ENCODE results near the gene SPTY2D1.
A peak's percentile ranks its signal among the peaks of the same experiment; 100 is the strongest.
"Not testable (repeated sequence)": the region's sequence is repeated elsewhere in the genome, so short reads cannot be mapped to it uniquely, and the experiment has no call there.

Gene SPTY2D1

DNA sequence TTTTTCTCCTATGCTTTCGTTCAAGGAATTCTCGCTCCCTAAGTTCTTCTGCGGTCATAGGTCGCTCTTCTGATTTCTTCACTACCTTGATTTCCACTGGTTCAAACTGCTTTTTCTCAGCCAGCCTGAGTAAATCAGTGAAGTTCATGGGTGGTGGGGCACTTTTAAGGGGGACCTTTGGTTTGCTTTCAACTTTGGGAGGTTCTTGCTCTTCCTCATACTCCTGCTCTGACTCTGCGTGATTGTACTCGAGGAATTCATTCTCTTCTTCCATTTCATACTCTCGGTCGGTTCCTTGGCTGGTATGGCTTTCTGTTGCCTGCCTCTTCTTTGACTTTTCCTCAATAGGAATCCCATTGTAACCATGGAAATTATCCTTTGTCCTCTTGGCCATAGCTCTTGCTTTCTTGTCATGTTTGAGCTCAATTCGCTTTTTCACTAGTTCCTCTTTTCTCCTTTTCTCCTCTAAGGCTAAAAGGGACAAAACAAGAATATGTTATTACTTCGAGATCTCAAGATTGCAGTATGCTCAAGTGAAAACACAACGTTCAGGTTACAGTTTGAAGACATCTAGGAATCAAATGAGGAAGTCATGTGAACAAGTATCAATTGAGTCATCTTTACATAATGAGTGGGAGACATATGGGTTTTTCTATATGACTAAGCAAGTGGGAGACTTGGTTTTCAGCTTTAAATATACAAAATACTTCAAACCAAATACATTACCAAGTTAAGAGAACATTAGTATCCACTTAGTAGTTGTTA, 18.3 kb downstream of the SPTY2D1 start:
- no peak for DNase-seq

DNA sequence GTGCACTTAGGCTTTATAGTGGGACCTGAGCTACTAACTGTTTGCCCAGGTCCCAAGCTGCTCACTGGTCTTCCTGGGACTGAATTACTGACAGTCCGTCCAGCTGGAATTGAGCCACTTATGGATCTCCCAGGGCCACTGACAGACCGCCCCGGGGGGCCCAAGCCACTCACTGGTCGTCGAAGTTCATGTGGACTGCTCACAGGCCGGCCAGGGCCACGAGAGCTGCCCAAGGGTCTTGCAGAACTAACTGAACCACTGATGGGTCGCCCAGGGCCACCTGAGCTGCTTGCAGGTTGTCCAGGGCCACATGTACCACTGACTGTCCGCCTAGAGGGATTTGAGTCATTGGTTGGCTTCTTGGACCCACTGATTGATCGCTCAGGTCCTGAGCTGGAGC, 19.5 kb downstream of the SPTY2D1 start:
- DNase-seq, result no peak

DNA sequence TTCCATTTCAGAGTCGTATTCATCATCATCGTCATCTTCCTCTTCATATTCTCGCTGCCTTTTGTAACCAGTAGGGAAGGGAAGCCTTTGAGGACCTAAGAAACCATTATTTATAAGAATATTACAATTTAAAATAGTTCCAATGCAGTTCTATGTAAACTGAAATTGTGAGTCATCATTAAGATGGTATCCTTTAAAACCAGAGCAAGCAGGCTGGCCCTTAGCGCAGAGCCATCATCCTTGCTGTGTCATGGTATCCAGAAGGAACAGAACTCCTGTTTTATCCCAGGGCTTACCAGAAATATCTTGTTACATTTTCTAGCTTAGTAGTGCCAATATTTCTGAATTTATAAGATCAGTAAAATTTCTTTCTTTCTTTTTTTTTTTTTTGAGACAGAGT, 21.7 kb downstream of the SPTY2D1 start:
- no peak for DNase-seq

- DNase-seq, result no peak
Observed at GRCh38 chr11:18611196-18611595, 22.9 kb downstream of the SPTY2D1 start.

DNA sequence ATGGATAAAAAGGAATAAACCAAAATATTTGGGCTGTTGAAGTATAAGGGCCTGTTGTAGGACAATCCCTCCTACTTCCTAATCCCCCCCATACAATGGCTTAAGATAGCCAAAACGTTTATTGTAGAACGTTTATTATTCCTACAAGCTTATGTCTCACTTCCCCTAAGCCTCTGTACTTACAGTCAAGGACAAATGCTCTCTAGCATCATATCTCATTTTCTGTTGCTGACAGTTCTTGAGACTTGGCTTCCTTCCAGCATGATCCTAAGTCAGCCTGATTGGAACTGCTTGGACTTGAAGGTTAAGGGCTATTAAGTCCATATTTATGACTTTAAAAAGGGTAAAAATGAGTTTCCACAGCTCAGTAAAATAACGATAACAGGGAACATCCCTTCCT, 25.8 kb downstream of the SPTY2D1 start:
- no peak for DNase-seq

DNA sequence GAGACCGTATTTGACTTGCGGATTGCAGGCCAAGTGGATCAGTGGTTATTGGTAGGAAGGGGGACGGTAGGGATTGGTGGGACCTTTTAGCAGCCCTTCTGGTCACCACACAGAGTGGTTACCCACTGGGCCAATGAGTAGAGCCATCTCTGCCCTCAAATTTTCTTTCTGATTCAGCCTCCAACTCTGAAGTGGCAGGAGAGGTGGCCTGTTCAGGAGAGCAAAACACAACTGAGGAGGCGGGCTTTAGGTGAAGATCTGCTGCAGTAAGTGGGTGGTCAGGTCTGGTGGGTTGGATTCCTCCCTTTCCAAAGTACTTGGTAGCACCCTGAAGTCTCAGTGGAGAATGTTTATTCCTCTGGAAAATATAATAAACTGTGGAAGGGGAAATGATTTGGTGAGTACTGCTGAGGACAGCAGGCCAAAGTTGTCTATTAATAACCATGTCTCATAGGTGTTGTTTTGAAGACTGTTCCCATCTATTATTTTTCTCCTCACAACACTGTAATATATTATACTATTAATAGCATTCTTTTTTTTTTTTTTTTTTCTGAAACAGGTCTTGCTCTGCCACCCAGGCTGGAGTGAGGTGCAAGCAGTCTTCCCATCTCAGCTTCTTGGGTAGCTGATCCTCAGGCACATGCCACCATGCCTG, 33.1 kb downstream of the SPTY2D1 start:
- DNase-seq, result no peak

DNA sequence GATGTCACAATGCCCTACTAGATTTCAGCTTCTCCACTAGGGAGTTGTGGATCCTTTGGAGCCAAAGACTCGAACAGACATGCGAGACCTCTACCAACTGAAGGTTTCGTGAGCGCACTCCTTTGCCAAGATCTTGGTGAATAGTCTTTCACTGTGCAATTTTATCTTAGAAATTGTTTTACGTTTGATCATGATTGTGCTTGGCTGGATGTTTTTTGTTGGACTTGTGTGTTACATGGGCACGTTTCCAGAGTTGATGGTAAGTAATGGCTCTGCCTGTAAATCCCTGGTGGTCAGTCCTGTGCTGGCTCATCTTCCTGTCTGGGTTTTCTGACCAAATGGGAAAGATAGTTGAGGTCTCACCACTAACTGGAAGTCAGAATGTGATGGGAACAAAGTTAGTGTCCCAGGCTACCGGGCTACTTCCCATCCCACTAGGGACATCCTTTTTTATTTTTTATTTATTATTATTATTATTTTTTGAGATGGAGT, 34.4 kb downstream of the SPTY2D1 start, which contains the start of gene MISFA:
Gene MISFA (plus strand): TSS at position 51 of the 492 bp plus-strand sequence. CDS start 140 bp downstream, at position 191.
- no peak for DNase-seq

DNA sequence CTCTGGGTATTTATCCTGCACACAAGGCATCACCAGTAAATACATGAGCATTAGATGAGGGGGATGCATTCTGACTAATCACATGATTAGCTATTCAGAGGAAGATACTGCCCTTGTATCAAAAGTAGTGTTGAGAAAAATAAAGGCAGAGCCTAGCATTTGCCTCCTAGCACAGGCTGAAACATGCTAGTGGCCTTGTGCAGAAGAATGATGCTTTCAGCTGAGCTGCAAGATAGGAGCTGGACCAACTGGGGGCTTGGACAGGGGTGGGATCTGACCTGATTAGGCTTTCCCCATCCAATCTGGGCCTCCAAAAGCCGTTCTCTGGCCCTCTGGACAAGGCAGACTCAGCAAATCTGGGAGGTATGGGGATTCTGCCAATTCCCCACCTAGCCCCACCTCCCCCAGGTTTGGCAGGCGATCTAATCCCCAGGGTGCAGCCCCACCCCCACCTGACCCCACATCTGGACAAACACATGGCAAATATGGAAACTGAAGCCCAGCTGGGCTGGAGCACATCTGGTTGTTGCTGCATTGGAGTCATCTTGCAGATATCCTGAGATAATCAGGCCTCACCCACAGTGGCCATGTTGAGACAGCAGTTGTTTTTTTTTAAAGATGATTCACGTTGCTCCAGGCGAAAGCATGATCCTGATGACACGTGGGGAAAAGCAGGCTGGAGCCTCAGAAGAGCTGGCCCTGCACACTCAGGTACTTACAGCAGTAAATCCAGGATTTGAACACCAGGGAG, 39.0 kb downstream of the SPTY2D1 start:
- no peak for DNase-seq

GRCh38 chr11:18594088-18594487, 40.1 kb downstream of the SPTY2D1 start:
- DNase-seq, result not testable (repeated sequence)

DNA sequence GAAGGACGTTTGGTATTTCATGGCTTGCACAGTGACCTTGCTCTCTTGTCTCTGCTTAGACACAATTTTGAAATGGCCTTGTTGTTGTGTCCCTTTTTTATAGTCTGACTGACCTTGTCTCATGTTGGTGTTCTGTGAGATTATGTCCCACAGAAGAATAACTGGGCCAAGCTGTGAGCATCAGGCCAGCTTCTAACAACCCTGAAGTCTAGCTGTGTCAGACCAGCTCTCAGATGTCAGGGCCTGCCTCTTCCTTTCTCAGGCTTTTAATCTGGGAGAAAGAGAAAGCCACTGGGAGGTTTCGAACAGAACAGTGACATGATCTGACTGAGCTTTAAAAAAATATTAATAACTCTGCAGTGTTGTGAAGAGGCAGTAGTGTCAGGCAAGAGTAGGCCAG, 43.6 kb downstream of the SPTY2D1 start:
- no peak for DNase-seq

DNA sequence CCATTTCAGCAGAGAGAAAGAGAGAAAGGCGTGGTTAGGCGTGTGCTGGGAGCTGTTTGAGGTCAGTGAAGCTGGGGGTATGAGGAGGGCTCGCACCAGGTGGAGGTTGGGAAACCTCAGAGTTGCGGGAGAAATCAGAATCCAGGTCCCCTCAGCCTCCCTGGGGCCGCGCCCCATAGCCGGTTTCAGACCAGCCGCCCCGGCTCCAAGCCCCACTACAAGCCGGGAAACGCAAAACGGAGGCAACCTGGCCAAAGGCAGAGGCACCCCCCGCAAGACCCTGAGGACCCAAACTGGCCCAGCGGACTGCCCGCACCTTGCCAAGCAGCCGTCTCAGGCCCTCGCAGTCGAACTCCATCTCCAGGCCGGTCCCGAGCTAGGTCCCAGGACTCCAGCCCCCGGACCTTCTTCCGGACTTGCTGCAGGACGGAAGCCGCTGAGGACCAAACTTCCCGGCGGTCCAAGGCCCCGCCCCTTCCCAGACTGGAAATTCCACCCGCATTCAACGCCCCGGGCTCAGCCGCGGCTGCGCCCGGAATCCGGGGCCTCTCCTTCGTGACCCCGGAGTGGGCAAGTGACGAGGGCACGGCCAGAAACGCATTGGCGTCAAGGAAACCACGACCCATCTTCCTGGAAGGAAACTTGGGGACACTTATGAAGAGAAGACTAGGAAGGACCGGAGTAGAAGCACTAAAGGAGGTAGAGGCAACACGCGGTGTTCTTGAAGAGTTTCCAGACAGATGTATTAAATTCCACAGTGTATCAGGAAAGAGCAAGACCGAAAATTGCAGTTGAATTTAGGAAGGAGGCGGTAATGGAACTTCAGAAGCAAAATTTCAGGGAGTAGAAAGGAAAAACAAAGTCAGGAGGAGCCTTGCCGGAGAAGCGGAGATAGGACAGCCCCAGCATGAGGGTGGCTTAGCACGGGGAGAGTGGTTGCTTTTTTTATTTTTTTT, 45.6 kb downstream of the SPTY2D1 start, which contains the start of gene UEVLD:
Gene UEVLD (minus strand): TSS at position 438 of the 956 bp plus-strand sequence. CDS start 80 bp downstream, at position 358.
- peak; percentile 43 for DNase-seq

DNA sequence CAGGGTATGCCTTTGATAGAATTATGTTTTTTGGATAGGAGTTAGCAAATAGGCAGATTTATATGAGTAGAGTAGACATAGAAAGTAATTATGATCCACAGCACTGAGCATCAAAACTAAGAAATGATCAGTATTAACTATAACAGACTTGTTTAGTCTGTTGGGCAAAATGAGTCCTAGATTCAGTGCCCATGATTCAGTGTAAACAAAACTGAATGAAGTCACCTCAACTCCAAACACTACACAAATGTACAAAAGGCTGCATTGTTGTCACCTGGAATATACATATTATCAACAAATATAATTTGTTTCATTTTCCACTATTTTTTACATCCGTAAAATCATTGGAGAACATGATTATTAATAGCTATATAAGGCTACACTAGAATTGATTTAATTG, 52.3 kb downstream of the SPTY2D1 start:
- DNase-seq, result no peak

DNA sequence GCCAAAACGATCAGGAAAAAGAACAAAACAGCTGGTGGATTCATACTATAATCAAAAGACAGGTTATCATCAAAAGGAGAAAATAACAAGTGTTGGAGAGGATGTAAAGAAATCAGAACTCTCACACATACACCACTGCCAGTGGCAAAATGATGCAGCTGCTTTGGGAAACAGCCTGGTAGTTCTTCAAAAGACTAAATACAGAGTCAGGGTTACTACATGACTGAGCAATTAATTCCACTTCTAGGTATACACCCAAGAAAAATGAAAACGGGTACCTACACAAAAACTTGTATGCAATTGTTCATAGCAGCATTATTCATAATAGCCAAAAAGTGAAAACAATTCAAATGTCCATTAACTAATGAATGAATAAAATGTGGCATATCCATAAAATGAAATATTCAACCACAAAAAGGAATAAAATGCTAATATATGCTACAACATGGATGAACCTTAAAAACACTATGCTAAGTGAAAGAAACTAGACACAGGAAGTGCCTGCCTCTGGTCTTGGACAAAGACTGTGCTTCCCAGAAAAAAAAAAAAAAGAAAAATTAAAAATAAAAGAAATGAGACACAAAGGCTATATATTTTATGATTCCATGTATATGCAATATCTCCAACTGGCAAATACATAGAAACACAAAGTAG, 53.9 kb downstream of the SPTY2D1 start:
- no peak for DNase-seq

- no peak for DNase-seq
Observed at GRCh38 chr11:18578975-18579598, 55.1 kb downstream of the SPTY2D1 start.

DNA sequence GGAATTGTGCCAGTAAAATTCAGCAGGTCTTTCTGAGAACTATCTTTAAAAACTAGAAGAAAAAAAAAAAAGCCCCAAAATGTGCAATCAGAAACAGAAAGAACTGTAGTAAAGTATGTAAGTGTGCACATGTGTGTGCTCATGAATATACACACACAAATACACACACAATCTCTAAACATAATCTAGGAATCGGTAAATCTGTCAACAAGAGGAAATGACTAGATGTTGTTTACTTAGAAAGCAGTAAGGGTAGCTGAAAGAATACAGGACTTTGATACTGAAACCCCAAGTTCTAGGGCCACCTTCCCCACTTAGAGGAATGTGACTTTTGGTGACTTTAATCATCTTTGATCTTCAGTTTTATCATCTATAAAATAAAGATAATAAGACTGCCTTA, 58.8 kb downstream of the SPTY2D1 start:
- no peak for DNase-seq

- DNase-seq, result no peak
Observed at GRCh38 chr11:18567081-18567480, 67.1 kb downstream of the SPTY2D1 start.

DNA sequence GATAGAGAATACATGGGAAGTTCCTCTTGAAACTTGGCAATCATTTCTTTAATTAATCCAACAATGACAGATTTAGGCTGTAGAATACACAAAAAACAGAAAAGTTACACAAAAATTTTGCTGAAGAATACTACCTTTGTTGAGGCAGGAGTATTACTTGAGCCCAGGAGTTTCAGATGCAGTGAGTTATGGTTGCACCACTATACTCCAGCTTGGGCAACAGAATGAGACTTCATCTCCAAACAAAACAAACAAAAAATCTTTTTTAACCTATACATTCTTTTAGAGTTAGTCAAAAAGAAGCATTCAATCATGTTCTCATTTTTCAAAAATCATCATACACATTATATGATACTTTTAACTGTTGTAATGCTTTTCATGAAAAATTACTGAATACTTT, 67.7 kb downstream of the SPTY2D1 start:
- DNase-seq, result no peak

DNA sequence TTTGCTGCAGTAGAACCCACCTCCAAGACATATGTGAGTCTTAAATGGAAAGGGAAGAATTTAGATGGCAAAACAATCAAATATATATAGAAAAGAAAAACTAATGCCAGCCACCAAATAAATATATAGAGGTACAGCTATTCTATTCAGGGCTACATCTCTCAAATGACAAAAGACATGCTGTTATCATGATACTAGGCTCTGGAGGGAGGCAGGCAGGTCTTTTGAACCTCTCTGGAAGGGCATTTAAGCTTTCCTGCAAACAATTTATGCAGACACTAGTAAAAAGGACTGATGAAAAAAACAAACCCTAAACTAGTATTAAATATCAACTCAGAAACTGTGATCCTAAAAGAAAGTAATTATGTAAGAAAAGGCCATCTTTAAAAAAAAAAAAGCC, 70.0 kb downstream of the SPTY2D1 start:
- DNase-seq, result no peak

DNA sequence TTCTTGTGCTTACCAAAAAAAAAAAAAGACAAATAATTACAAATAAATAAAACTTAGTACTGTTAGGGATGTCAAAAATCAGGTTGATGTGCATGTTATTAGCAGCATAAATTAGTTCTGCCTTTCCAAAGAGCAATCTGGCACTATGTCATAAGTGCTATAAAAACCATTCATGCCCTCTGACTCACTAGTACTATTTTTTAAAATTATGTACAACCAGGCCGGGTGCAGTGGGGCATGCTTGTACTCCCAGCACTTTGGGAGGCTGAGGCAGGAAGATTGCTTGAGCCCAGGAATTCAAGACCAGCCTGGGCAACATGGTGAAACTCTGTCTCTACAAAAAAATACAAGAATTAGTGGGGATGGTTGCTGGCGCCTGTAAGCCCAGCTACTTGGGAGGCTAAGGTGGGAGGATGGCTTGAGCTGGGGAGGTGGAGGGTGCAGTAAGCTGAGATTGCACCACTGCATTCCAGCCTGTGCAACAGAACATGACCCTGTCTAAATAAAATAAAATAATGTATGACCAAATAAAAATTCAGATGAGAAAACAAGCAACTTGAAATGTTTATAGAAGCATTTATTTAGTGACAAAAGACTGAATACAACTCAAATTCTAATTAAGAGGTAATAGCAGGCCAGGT, 70.9 kb downstream of the SPTY2D1 start:
- DNase-seq, result no peak
